ENCODE measurements around the gene SDK1. TPM values are rescaled to one million over a fixed set of nuclear protein-coding genes. Genes with fewer than 3 reads are reported as not detected.
"Not testable (repeated sequence)": the region's sequence is repeated elsewhere in the genome, so short reads cannot be mapped to it uniquely, and the experiment has no call there.

SDK1 gene
- total and polyA plus RNA-seq, 10 of the 15 experiments (the other 5 are each of a cell fraction or from before 2014, with no cell fraction given): 0.14 to 0.33 TPM; not detected in 8

- 86% methylated on average over 22 of the region's 29 CpGs for WGBS (ENCODE audit: insufficient coverage, insufficient replicate concordance, low lambda C conversion rate, missing lambda C conversion rate)
- H3K27ac ChIP-seq (ENCODE audit: control insufficient read depth, insufficient read depth); H3K4me1 ChIP-seq (ENCODE audit: control insufficient read depth, insufficient read depth, low read length); H3K4me2 ChIP-seq (ENCODE audit: control insufficient read depth, insufficient read depth); POLR2A ChIA-PET; H3K36me3 ChIP-seq (ENCODE audit: control insufficient read depth in 2 of 2, insufficient read depth in 2 of 2, low read length in 1 of 2); in situ Hi-C loops (cut with MboI); H3K79me2 ChIP-seq (ENCODE audit: control insufficient read depth, insufficient read depth, low read length); intact Hi-C loops (cut with micrococcal nuclease; ENCODE audit: unreplicated experiment); H2AFZ ChIP-seq (ENCODE audit: control insufficient read depth, low read depth, low read length); H3K9ac ChIP-seq (ENCODE audit: control insufficient read depth, insufficient read depth, low read length); BruUV-seq (replicated peaks); FAIRE-seq; RAD21 ChIA-PET (ENCODE audit: unreplicated experiment); SMC1A ChIA-PET (ENCODE audit: uncharacterized antibody, unreplicated experiment); ATAC-seq; H4K20me1 ChIP-seq (ENCODE audit: control insufficient read depth, insufficient read depth); H3K9me3 ChIP-seq (replicated peaks; ENCODE audit: control insufficient read depth, insufficient read depth, low read length); DNase-seq (ENCODE audit: low read depth, low spot score); H3K27me3 ChIP-seq (replicated peaks in 1 of 2; ENCODE audit: control insufficient read depth in 2 of 2, insufficient read depth in 2 of 2, low read length in 1 of 2); H3K4me3 ChIP-seq: not testable (repeated sequence)
- CTCF ChIA-PET: interaction anchor here (0.6 kb wide), 1 partner anchor 358 kb away, joined by 3 read pairs; no protein-coding TSS in a partner anchor
Observed at GRCh38 chr7:4217126-4217660, 916.1 kb downstream of the SDK1 start.

GRCh38 chr7:4218481-4218880 is 917.4 kb downstream of the SDK1 start:
- Histone ChIP-seq H3K27ac (ENCODE audit: control insufficient read depth, insufficient read depth) (no peak overlapping the region), H3K27me3 (replicated peaks in 1 of 2; ENCODE audit: control insufficient read depth in 2 of 2, insufficient read depth in 2 of 2, low read length in 1 of 2) (no peaks in the 10 kb centered on the region), H3K4me3 (no peak overlapping the region), H3K79me2 (ENCODE audit: control insufficient read depth, insufficient read depth, low read length) (no peaks in the 10 kb centered on the region), H2AFZ (ENCODE audit: control insufficient read depth, low read depth, low read length) (no peak overlapping the region), H3K36me3 (ENCODE audit: control insufficient read depth in 2 of 2, insufficient read depth in 2 of 2, low read length in 1 of 2) (no peaks in the 10 kb centered on the region), H3K9me3 (replicated peaks; ENCODE audit: control insufficient read depth, insufficient read depth, low read length) (no peaks in the 10 kb centered on the region; the same call in 2 of the 3 replicates), H3K4me2 (ENCODE audit: control insufficient read depth, insufficient read depth) (no peak overlapping the region), H3K9ac (ENCODE audit: control insufficient read depth, insufficient read depth, low read length) (no peak overlapping the region), H4K20me1 (ENCODE audit: control insufficient read depth, insufficient read depth) (no peaks in the 10 kb centered on the region), H3K4me1 (ENCODE audit: control insufficient read depth, insufficient read depth, low read length) (no peaks in the 10 kb centered on the region)
- no TSS peak for BruUV-seq (replicated peaks)
- TF ChIP-seq BCL3 (IDR thresholded peaks at IDR 0.05; ENCODE audit: borderline replicate concordance, insufficient read depth, low read depth, low read length, poor library complexity, severe bottlenecking) (no peak), CUX1 (IDR thresholded peaks at IDR 0.05; ENCODE audit: insufficient replicate concordance, low read depth, low read length) (no peak), SPI1 (IDR thresholded peaks at IDR 0.05; ENCODE audit: borderline replicate concordance, insufficient read depth, low read depth, low read length) (no peak), MAX (IDR thresholded peaks at IDR 0.05; ENCODE audit: low read depth, low read length) (no peak), ZNF24 (IDR thresholded peaks at IDR 0.05) (no peak), PAX5 (IDR thresholded peaks at IDR 0.05; ENCODE audit: borderline replicate concordance, low read depth, low read length) (no peak), RCOR1 (conservative IDR thresholded peaks at IDR 0.05; ENCODE audit: low read depth, low read length) (no peak), TCF12 (IDR thresholded peaks at IDR 0.05; ENCODE audit: low read depth, low read length) (no peak)
- no peak for DNase-seq (ENCODE audit: low read depth, low spot score)
- SMC1A ChIA-PET (ENCODE audit: uncharacterized antibody, unreplicated experiment): no interaction called here
- CTCF ChIA-PET: no interaction called here
- POLR2A ChIA-PET: no interaction called here
- no peak for FAIRE-seq
- RAD21 ChIA-PET (ENCODE audit: unreplicated experiment): no interaction called here
- WGBS (ENCODE audit: insufficient coverage, insufficient replicate concordance, low lambda C conversion rate, missing lambda C conversion rate): 20% methylated on average over 7 of the region's 7 CpGs
- in situ Hi-C loops (cut with MboI): no loop called here
- intact Hi-C loops (cut with micrococcal nuclease; ENCODE audit: unreplicated experiment): no loop called here
- no peak for ATAC-seq

Data from GM12878 (cell line).